ENCODE measurements around the gene TMEM87B. TPM values are rescaled to one million over a fixed set of nuclear protein-coding genes. Genes with fewer than 3 reads are reported as not detected.

Gene TMEM87B
- total and polyA plus RNA-seq, 2 of the 8 experiments (the other 6 are each of a cell fraction or from before 2014, with no cell fraction given), result 7.2 to 9.0 TPM

DNA sequence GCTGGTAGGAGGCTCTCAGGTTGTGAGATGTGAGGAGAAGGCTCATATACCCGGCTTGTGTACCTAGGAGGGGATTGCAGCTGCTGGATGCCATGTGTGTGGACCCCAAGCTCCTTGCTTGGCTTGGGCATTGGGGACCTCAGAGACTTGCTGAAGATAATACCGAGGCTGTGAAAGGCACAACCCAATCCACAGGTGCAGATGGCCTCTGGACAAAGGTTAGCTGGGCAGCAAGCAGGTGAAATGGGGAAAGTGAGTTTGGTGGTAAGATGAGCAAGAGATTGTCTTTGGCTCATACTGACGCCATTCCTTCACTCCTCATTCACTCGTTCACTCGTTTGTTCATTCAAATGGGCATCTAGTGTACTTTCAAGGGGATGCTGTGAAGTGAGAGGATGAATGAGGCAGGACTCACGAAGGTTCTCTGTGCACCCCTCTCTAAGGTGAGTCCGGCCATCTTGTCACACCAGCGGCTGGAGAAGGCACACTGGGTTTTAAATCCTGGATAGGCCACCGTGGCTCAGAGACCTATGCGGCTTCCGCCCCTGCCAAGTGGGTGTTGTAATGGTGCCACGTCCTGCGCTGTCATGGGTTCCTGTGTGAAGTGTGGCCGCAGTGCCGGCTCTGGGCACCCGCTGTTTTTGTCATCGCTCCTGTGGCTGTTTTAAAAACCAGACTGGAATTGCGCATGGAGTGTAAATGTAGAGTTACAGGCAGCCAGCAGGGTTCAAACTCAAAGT lies 96.8 kb downstream of the TMEM87B start (continued):
- TF ChIP-seq CBX8 (IDR thresholded peaks at IDR 0.05; ENCODE audit: borderline replicate concordance, low read depth, low read length) (no peak), TBP (IDR thresholded peaks at IDR 0.05; ENCODE audit: low read depth, low read length) (no peak), EP300 (IDR thresholded peaks at IDR 0.05; ENCODE audit: borderline replicate concordance in 1 of 2, low read depth in 2 of 2, low read length in 2 of 2) (no peak)

All from H1 (cell line).